ENCODE results near the gene SLC6A18.

The SLC6A18 gene

DNA sequence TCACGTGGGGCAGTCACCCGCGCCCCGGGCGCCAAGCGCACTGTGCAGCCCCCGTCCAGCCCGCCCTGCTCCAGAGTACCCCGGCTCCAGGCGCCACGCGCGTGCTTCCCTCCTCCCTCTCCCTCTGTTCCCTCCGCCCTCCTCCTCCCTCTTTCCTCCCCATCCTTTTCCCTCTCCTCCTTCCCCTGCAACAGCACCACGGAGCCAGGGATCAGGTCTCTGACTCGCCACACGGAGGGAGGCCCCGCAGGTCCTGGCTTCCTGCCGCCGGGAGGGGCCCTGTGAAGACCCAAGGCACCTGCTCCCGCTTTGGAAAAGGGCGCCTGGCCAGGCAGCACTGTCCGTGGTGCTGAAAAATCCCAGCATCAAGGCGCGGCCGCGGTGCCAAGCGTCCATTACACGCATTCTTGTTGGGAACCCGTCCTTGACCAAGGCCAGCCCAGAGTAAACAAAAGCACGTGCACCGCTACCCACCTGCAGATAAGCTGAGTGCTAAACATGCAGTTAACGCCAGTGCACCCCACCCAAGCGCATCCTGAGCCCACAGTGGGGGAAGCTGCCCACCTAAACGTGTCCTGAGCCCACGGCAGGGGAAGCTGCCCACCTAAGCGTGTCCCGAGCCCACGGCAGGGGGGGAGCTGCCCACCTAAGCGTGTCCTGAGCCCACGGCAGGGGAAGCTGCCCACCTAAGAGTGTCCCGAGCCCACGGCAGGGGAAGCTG, 21.7 kb downstream of the SLC6A18 start:
- TF ChIP-seq, protein P1, sequence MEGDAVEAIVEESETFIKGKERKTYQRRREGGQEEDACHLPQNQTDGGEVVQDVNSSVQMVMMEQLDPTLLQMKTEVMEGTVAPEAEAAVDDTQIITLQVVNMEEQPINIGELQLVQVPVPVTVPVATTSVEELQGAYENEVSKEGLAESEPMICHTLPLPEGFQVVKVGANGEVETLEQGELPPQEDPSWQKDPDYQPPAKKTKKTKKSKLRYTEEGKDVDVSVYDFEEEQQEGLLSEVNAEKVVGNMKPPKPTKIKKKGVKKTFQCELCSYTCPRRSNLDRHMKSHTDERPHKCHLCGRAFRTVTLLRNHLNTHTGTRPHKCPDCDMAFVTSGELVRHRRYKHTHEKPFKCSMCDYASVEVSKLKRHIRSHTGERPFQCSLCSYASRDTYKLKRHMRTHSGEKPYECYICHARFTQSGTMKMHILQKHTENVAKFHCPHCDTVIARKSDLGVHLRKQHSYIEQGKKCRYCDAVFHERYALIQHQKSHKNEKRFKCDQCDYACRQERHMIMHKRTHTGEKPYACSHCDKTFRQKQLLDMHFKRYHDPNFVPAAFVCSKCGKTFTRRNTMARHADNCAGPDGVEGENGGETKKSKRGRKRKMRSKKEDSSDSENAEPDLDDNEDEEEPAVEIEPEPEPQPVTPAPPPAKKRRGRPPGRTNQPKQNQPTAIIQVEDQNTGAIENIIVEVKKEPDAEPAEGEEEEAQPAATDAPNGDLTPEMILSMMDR (IDR thresholded peaks at IDR 0.05) = no peak
- Histone ChIP-seq H3K36me3 (no peaks in the 10 kb centered on the region), H3K27ac (no peak overlapping the region), H3K4me3 (ENCODE audit: low read depth in 1 of 2, low read length in 1 of 2) (no peak overlapping the region), H3K4me1 (ENCODE audit: control insufficient read depth in 1 of 2, insufficient read depth in 1 of 2, low read depth in 1 of 2, low read length in 1 of 2) (no peaks in the 10 kb centered on the region), H3K9me3 (no peaks in the 10 kb centered on the region), H3K27me3 (peaks cover 43% of the 10 kb centered on the region)

DNA sequence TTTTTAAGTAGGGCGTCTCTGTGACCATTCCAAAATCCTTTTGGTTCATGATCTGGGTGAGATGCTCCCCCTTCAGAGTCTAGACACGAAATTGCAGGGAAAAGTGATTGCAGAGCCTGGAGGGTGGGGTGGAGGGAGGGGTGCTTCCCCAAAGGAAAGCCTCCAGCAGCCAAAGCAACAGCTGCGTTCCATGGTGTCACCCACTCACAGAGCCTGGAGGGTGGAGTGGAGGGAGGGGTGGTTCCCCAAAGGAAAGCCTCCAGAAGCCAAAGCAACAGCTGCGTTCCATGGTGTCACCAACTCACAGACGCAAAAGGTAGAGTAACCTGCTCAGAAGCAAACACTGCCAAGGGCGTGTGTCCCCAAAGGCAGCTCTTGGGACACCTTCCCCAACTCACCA, 22.6 kb downstream of the SLC6A18 start:
- no peak overlapping the region for H3K4me3 ChIP-seq (ENCODE audit: low read depth in 1 of 2, low read length in 1 of 2)
- H3K36me3 ChIP-seq = no peaks in the 10 kb centered on the region
- H3K9me3 ChIP-seq = no peaks in the 10 kb centered on the region
- peaks cover 43% of the 10 kb centered on the region for H3K27me3 ChIP-seq
- no peak overlapping the region for H3K27ac ChIP-seq
- no peaks in the 10 kb centered on the region for H3K4me1 ChIP-seq (ENCODE audit: control insufficient read depth in 1 of 2, insufficient read depth in 1 of 2, low read depth in 1 of 2, low read length in 1 of 2)
- TF ChIP-seq, protein P1 (IDR thresholded peaks at IDR 0.05) = no peak

DNA sequence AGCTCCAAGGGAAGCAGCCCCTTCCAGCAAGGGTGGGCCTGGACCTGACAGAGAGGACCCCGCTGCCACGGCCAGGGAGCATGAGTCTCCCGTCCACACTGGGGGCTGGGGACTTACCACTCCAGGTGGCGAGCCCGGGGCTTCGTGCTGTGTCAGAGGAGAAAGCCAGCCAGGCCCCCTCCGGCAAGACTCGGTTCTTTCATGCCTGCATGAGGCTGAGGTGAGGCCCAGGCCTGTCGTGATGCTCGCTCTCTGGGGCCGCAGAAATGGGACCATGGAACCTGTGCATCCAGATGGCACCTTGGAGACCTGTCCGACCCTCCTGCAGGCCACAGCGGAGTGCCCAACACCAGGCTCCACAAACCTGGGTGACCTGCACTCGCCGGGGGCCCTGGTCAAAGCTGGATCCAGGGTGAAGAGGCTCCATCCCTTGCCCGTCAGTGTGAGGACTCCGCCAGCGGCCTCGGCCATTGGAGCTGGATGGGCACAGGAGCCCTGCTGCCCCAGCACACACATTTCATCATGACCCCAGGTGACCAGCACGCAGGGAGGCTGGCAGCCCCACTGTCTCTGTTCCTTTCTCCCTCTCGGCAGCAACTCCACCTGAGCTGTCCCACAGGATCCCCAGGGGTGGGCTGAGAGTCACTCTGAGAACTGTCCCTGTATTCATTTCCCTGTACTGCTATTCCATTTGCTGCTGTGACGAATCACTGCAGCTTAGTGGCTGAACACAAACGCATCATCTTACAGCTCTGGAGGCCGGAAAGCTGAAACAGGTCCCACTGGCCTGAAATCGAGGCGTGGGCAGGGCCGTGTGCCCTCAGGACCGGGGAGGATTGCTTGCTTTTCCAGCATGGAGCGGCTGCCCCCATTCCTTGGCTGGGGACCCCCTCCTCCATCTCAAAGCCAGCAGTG, 24.4 kb downstream of the SLC6A18 start:
- Histone ChIP-seq H3K27ac (no peak overlapping the region), H3K9me3 (no peaks in the 10 kb centered on the region), H3K36me3 (no peaks in the 10 kb centered on the region), H3K27me3 (peaks cover 32% of the 10 kb centered on the region), H3K4me3 (ENCODE audit: low read depth in 1 of 2, low read length in 1 of 2) (no peak overlapping the region), H3K4me1 (ENCODE audit: control insufficient read depth in 1 of 2, insufficient read depth in 1 of 2, low read depth in 1 of 2, low read length in 1 of 2) (no peaks in the 10 kb centered on the region)
- TF ChIP-seq, protein P1 (IDR thresholded peaks at IDR 0.05) = no peak

DNA sequence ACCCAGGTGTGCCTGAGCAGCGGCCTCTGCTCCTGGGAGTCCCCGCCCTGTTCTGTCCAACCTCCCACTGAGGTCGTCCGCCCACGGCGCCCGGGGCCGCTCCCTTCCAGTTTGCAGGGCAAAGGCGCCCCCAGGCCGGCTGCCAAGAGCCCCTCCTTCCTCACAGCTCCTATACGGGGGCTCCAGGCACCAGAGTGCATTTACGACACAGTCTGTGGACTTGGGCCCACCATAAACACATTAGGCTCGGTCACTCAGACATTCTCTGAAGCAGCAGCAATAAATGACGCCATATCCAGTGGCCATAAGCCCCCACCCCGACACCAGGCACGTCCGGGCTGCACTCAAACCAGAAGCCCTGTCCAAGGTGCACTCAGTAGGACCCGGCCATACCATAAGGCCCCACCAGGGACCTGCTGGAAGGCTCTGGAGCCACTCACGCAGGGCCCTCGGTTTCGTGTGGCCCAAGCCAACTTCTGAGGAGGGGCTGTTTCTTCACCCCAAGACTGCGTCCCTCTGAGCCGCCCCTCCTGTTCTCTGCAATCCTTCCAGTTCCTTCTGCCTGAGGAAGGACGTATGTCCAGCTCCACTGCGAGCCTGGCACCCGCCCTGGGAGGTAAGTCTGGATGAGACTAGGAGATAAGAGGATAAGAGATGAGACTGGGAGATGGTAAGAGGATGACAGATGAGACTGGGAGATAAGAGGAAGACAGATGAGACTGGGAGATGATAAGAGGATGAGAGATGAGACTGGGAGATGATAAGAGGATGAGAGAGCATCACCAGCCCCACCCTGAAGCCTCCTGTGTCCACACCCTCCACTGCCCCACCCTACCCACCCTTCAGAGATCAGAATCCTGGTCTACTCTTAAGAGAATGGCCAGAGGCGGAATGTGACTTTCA, 26.7 kb downstream of the SLC6A18 start:
- peaks cover 9% of the 10 kb centered on the region for H3K27me3 ChIP-seq

DNA sequence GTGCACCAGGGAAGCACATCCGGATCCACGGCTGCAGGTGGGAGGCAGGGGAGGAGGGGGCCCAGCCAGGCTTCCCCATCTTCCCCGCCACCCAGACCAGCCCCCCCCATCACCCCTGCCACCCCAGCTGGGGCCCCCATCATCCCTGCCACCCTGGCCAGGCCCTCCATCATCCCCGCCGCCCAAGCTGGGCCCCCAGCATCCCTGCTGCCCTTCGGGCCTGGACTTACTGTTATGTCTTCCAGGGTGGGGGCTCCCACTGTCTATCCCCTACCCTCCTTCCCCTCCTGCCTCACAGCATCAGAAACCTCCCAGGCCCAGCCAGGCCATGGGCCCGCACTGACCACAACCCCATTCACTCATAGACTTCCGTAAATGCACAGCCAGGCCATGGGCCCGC, 27.5 kb downstream of the SLC6A18 start:
- H3K36me3 ChIP-seq = no peaks in the 10 kb centered on the region
- H3K9me3 ChIP-seq = no peaks in the 10 kb centered on the region
- no peak overlapping the region for H3K4me3 ChIP-seq (ENCODE audit: low read depth in 1 of 2, low read length in 1 of 2)
- H3K4me1 ChIP-seq (ENCODE audit: control insufficient read depth in 1 of 2, insufficient read depth in 1 of 2, low read depth in 1 of 2, low read length in 1 of 2) = no peaks in the 10 kb centered on the region
- peaks cover 1% of the 10 kb centered on the region for H3K27me3 ChIP-seq
- TF ChIP-seq, protein P1 (IDR thresholded peaks at IDR 0.05) = no peak
- no peak overlapping the region for H3K27ac ChIP-seq

More for the DNA sequence above, 26.7 kb downstream of the SLC6A18 start:
- TF ChIP-seq, protein P1 (IDR thresholded peaks at IDR 0.05) = no peak
- Histone ChIP-seq H3K9me3 (no peaks in the 10 kb centered on the region), H3K36me3 (no peaks in the 10 kb centered on the region), H3K27ac (no peak overlapping the region), H3K4me3 (ENCODE audit: low read depth in 1 of 2, low read length in 1 of 2) (no peak overlapping the region), H3K4me1 (ENCODE audit: control insufficient read depth in 1 of 2, insufficient read depth in 1 of 2, low read depth in 1 of 2, low read length in 1 of 2) (no peaks in the 10 kb centered on the region)
